Osteocyte (in vitro differentiated cells): Measurements from ENCODE around the gene ADM2. TPM values are rescaled to one million over a fixed set of nuclear protein-coding genes. Genes with fewer than 3 reads are reported as not detected.

Source experiments
- DNase-seq: peaks from one replicate; pipeline ENCODE4 v3.0.0; 2021; ENCODE audit warnings: mixed read lengths; ENCODE audit not compliant: unreplicated experiment; ENCODE audit errors: extremely low spot score
- H3K27ac Mint-ChIP-seq: one replicate; pipeline ENCODE4 v1.8.0; 2021; ENCODE audit warnings: mild to moderate bottlenecking, mixed read lengths; ENCODE audit not compliant: unreplicated experiment
- H3K27me3 Mint-ChIP-seq: one replicate; pipeline ENCODE4 v1.8.0; 2021; ENCODE audit warnings: mixed read lengths; ENCODE audit not compliant: unreplicated experiment
- H3K36me3 Mint-ChIP-seq: one replicate; pipeline ENCODE4 v1.8.0; 2021; ENCODE audit warnings: mixed read lengths; ENCODE audit not compliant: unreplicated experiment
- H3K4me1 Mint-ChIP-seq: one replicate; pipeline ENCODE4 v1.8.0; 2021; ENCODE audit warnings: mixed read lengths; ENCODE audit not compliant: unreplicated experiment
- H3K4me3 Mint-ChIP-seq: one replicate; pipeline ENCODE4 v1.8.0; 2021; ENCODE audit warnings: mild to moderate bottlenecking, moderate library complexity, mixed read lengths; ENCODE audit not compliant: unreplicated experiment
- H3K9me3 Mint-ChIP-seq: one replicate; pipeline ENCODE4 v1.8.0; 2021; ENCODE audit warnings: mixed read lengths; ENCODE audit not compliant: unreplicated experiment
- CTCF ChIP-seq: fragments of 200-600 bp; sonication (generic); IDR thresholded peaks from 2 replicates; pipeline ENCODE4 v1.5.0; 2021; ENCODE audit warnings: antibody characterized with exemption, mild to moderate bottlenecking, moderate library complexity
- total RNA-seq: library from RNA; stranded (reverse); gene quantifications from 2 replicates; pipeline ENCODE4 v1.2.1, GENCODE V29; 2021

The ADM2 gene
- total RNA-seq, 1 donor from 2014 or later: 21.1 TPM

DNA sequence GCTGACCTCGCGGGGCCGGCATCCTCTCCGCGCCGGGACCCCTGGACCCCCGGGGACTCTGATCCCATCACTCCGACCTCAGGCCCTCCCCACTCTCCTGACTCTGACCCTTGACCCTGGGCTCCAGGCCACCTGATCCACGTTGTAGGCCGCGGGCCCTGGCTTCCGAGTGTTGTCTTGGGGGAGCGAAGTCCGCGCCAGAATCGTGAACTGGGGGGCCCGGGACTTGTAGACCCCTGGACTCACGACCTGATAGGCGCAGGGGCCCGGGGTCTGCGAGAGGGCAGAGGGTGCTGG lies 49.2 kb downstream of the ADM2 start:
- Mint-ChIP-seq H3K4me1 (peaks cover 17% of the 10 kb centered on the region), H3K9me3 (no peaks in the 10 kb centered on the region), H3K4me3 (peak overlapping the region; percentile 71), H3K27me3 (peaks cover 17% of the 10 kb centered on the region), H3K36me3 (no peaks in the 10 kb centered on the region), H3K27ac (peak overlapping the region; percentile 62)
- TF ChIP-seq CTCF: no peak
- DNase-seq: peak; percentile 84

GRCh38 chr22:50530877-50531545 lies 49.7 kb downstream of the ADM2 start:
- no peak for TF ChIP-seq CTCF
- H3K27ac Mint-ChIP-seq: peak overlapping the region; percentile 59
- DNase-seq: peak; percentile 86

GRCh38 chr22:50531546-50531961 lies 50.2 kb downstream of the ADM2 start:
- no peak for TF ChIP-seq CTCF
- no peak for DNase-seq
- Mint-ChIP-seq H3K36me3 (no peaks in the 10 kb centered on the region), H3K4me1 (peaks cover 17% of the 10 kb centered on the region), H3K9me3 (no peaks in the 10 kb centered on the region), H3K4me3 (peak overlapping the region; percentile 71), H3K27me3 (peaks cover 17% of the 10 kb centered on the region), H3K27ac (no peak overlapping the region)

More at GRCh38 chr22:50530877-50531545, 49.7 kb downstream of the ADM2 start:
- H3K9me3 Mint-ChIP-seq: no peaks in the 10 kb centered on the region
- peaks cover 17% of the 10 kb centered on the region for H3K4me1 Mint-ChIP-seq
- peak overlapping the region; percentile 71 for H3K4me3 Mint-ChIP-seq
- H3K27me3 Mint-ChIP-seq: peaks cover 17% of the 10 kb centered on the region
- H3K36me3 Mint-ChIP-seq: no peaks in the 10 kb centered on the region

- no peak for TF ChIP-seq CTCF
- Mint-ChIP-seq H3K4me1 (peaks cover 11% of the 10 kb centered on the region), H3K4me3 (peak overlapping the region; percentile 71), H3K27me3 (peaks cover 17% of the 10 kb centered on the region), H3K27ac (no peak overlapping the region), H3K36me3 (no peaks in the 10 kb centered on the region), H3K9me3 (no peaks in the 10 kb centered on the region)
- peak; percentile 86 for DNase-seq
Measured at GRCh38 chr22:50531962-50532674, 50.8 kb downstream of the ADM2 start.
